Measurements from ENCODE around the gene ATP6V1E1. TPM values are rescaled to one million over a fixed set of nuclear protein-coding genes. Genes with fewer than 3 reads are reported as not detected.
"Not testable (repeated sequence)": the region's sequence is repeated elsewhere in the genome, so short reads cannot be mapped to it uniquely, and the experiment has no call there.

Gene ATP6V1E1
- total RNA-seq, 2 donors from 2014 or later, result 77.5 to 129 TPM

DNA sequence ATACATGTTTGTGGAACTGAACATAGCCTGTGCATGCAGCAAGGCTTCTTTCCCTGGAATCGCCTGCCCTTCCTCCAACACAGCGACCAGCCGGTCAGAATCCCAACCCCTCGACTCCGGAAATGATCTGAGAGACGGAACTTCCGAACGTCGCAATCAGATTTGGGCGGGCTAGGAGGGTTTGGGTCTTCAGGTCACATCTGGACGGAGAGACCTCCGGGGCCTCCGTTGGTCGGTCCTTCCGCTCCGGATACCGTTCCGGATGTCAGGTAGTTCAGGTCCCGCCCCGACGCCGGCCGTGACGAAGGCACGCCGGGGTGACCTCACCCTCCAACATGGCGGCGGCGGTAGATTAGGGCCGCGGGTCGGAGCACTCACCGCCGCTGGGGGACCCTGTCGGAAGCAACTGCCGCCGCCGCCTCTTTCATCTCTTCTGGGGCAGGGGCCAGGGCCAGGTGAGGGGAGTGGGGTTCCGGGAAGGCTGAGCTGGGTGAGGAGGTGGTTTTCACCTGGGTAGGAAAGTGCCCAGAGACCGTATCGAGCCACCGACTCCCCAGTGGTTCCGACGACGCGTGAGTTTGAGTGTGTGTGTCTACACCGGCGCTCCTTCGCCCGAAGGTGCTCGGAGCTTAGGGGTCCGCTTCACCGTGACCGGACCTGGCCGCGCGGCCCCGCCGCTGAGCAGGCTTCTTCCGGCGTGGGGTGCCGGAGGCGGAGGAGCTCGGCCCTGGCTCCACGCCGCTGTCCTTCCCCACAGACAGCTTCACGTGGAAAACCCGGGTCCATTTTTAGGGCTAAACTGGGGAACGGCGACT, 10.1 kb upstream of the ATP6V1E1 start, which contains the start of gene BCL2L13:
Gene BCL2L13 (plus strand): TSS at position 326 of the 815 bp plus-strand sequence. CDS start 16,955 bp downstream, outside the sequence.
- H3K9me3 Mint-ChIP-seq, result no peaks in the 10 kb centered on the region
- peak; percentile 98 for ATAC-seq
- H3K27ac Mint-ChIP-seq, result peak within 1 kb of the TSS; percentile 96 to 97
- peaks cover 23 to 25% of the 10 kb centered on the region in 2 donors for H3K36me3 Mint-ChIP-seq
- DNase-seq (ENCODE audit: low spot score in 2 of 2), result peak; percentile 87 to 88

DNA sequence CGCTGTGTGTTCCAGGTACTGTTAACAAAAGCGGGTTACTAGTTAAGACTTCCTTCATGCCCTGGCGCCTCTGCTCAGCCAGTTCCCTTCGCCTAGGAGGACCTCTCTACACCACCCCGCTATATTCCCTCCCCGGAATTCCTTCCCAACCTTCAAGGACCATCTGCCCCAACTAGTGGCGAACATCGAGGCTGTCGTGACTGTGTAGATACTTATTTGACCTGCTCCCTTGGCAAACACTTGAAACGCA, 9.6 kb upstream of the ATP6V1E1 start:
- no peak for DNase-seq (ENCODE audit: low spot score in 2 of 2)
- H3K27ac Mint-ChIP-seq, result peak overlapping the region; percentile 96 to 97

DNA sequence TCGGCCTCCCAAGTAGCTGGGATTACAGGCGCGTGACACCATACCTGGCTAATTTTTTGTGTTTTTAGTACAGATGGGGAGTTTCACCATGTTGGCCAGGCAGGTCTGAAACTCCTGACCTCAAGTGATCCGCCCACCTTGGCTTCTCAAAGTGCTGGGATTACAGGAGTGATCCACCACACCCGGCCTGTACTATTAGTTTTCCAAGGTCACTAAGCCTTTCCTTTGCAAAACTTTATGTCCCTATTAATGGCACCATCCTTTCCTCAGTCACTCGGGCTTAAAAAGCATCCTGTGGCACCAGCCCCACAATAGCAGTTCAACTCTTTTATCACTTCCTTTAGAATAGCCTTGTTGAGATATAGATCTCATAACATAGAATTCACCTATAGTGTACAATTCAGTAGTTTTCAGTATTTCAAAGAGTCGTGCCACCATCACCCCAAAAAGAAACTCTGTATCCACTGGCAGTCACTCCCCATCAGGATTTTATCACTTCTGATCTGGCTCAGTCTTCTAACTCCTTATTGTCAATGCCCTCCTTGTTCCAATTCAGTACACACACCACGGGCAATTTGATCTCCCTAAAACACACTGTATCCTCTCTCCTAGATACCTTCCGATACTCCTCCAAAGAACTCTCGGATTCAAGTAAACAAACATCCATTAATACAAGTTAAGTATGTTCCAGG, 9.1 kb upstream of the ATP6V1E1 start:
- H3K36me3 Mint-ChIP-seq, result peaks cover 18 to 22% of the 10 kb centered on the region in 2 donors
- peak overlapping the region; percentile 96 to 97 for H3K27ac Mint-ChIP-seq
- H3K9me3 Mint-ChIP-seq, result no peaks in the 10 kb centered on the region
- ATAC-seq (no peak), DNase-seq (ENCODE audit: low spot score in 2 of 2) (no peak)

More for the DNA sequence above, 9.6 kb upstream of the ATP6V1E1 start:
- Mint-ChIP-seq H3K36me3 (peaks cover 23 to 25% of the 10 kb centered on the region in 2 donors), H3K9me3 (no peaks in the 10 kb centered on the region)
- peak; percentile 18 to 37 for ATAC-seq

DNA sequence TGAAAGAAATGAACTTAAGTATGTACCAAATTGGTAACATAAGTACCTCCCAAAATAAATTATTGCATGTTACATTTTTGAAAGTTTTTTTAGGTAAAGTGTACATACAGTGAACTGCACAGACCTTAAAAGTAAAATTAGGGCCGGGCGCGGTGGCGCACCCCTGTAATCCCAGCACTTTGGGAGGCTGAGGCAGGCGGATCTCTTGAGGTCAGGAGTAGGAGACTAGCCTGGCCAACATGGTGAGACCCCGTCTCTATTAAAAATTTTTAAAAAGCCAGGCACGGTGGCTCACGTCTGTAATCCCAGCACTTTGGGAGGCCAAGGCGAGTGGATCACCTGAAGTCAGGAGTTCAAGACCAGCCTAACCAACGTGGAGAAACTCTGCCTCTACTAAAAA, 8.3 kb upstream of the ATP6V1E1 start:
- ATAC-seq; DNase-seq (ENCODE audit: low spot score in 2 of 2); H3K9me3 Mint-ChIP-seq; H3K27ac Mint-ChIP-seq: not testable (repeated sequence)
- peaks cover 14 to 20% of the 10 kb centered on the region in 2 donors for H3K36me3 Mint-ChIP-seq

DNA sequence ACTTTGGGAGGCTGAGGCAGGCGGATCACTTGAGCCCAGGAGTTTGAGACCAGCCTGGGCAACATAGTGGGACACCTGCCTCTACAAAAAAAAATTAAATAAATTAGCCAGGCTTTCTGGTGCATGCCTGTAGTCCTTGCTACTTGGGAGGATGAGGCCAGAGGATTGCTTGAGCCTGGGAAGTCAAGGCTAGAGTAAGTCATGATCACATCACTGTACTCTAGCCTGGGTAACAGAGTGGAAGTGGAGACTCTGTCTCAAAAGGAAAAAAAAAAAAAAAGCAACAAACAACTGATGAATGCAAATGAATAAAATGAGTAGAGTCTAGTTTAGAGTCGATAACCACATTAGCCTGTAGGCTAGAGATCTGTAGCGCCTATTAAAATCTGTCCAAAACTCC, 6.1 kb upstream of the ATP6V1E1 start:
- Mint-ChIP-seq H3K27ac (peak overlapping the region in 1 of 2 donors; percentile 13), H3K36me3 (peaks cover 7 to 19% of the 10 kb centered on the region in 2 donors), H3K9me3 (no peaks in the 10 kb centered on the region)
- ATAC-seq, result no peak
- DNase-seq (ENCODE audit: low spot score in 2 of 2), result no peak

DNA sequence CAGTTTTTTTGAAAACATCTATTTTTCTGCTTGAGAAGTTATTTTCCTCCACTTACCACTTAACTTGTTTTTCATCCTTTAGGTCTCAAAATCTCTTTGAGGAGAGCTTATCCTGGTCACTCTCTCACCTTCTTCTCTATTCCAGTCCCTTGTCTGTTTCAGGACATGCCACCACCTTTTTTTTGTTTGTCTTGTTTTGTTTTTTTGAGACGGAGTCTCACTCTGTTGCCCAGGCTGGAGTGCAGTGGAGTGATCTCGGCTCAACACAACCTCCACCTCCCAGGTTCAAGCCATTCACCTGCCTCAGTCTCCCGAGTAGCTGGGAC, 5.4 kb upstream of the ATP6V1E1 start:
- Mint-ChIP-seq H3K36me3 (peaks cover 0 to 13% of the 10 kb centered on the region in 2 donors), H3K27ac (peak overlapping the region; percentile 13 to 38), H3K9me3 (no peaks in the 10 kb centered on the region)
- ATAC-seq (no peak), DNase-seq (ENCODE audit: low spot score in 2 of 2) (no peak)

DNA sequence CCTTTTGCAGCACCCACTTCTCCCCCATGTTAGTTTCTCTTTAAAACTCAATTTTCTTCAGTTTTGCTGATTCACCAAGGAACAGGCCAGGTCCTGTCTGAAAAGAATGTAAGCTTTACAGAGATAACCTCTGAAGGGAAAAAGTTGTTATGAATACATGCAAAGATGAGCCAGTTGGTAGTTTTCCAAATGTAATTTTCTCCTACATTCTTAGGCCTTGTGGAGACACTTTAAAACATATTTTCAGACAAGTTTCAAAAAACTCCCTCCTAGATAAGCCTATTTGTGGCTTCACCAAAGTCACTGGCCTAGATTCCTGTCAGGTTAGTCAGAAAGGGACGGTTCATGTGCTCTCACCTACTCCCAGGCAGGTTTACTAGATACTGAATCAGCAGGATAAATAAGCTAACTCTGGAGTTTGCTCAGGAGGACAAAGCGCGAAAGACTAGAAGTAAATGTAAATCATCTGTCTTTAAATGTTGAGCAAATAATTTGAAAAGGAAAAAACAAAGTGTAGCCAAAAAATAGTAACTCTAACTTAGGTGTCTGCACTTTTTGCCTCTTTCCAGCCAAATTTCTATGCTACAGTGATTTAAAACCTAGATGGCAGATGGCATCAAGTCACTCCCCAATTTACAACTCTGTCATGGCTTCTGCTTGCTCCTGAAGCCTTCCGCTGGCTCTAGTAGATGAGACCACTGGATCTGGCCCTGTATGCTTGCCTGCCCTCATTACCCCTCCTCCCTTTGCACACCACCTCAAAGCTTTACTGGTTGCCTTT, 4.9 kb upstream of the ATP6V1E1 start:
- ATAC-seq, result no peak
- Mint-ChIP-seq H3K36me3 (peaks cover 0 to 15% of the 10 kb centered on the region in 2 donors), H3K27ac (no peak overlapping the region), H3K9me3 (no peaks in the 10 kb centered on the region)
- DNase-seq (ENCODE audit: low spot score in 2 of 2), result no peak

DNA sequence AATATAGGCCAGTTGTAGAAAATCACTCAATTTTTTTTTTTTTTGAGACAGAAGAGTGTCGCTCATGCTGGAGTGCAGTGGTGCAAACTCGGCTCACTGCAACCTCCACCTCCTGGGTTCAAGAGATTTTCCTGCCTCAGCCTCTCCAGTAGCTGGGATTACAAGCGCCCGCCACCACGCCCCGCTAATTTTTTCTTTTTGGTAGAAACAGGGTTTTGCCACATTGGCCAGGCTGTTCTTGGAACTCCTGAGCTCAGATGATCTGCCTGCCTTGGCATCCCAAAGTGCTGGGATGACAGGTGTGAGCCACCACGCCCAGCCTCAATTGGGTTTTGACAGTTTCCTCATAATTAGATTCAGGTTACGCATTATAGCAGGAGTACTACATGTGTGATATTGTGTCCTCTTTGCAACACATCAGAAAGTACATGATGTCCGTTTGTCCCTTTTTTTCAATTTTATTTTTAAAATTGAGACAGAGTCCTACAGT, 2.6 kb upstream of the ATP6V1E1 start:
- no peak for ATAC-seq
- no peaks in the 10 kb centered on the region for H3K9me3 Mint-ChIP-seq

DNA sequence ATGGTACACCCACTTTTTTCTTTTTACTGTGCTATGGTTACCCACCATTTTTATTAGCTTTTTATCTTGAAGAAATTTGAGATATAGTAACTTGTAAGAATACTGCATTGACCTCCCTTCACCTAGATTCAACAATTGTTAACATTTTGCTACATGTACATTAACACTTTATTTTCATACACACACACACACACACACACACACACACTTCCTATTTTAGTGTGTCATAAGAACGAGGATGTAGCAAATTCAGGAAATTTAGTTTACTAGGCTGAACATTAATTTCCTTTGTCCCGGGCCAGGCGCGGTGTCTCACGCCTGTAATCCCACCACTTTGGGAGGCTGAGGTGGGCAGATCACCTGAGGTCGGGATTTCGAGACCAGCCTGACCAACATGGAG, 1.1 kb upstream of the ATP6V1E1 start:
- no peaks in the 10 kb centered on the region for H3K9me3 Mint-ChIP-seq
- DNase-seq (ENCODE audit: low spot score in 2 of 2) (no peak), ATAC-seq (no peak)
- H3K27ac Mint-ChIP-seq, result peak overlapping the region in 1 of 2 donors; percentile 97
- peaks cover 0 to 11% of the 10 kb centered on the region in 2 donors for H3K36me3 Mint-ChIP-seq

More for the DNA sequence above, 2.6 kb upstream of the ATP6V1E1 start:
- peaks cover 0 to 11% of the 10 kb centered on the region in 2 donors for H3K36me3 Mint-ChIP-seq
- no peak overlapping the region for H3K27ac Mint-ChIP-seq
- DNase-seq (ENCODE audit: low spot score in 2 of 2), result no peak

DNA sequence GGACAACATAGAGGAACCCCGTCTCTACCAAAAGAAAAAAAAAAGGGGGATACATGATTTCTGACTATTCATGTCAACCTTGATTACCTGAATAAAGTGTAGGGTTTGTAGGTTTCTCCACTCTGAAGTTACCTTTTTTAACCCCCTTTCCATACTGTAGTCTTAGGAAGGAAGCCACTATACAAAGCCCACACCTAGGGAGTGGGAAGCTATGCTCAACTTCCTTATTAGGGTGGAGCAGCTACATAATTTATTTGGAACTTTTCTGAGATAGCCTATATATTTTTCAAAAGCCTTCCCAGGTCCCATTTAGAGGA, 582 bp upstream of the ATP6V1E1 start:
- ATAC-seq (no peak), DNase-seq (ENCODE audit: low spot score in 2 of 2) (no peak)
- Mint-ChIP-seq H3K36me3 (peaks cover 0 to 11% of the 10 kb centered on the region in 2 donors), H3K9me3 (no peaks in the 10 kb centered on the region), H3K27ac (peak overlapping the region; percentile 97)

DNA sequence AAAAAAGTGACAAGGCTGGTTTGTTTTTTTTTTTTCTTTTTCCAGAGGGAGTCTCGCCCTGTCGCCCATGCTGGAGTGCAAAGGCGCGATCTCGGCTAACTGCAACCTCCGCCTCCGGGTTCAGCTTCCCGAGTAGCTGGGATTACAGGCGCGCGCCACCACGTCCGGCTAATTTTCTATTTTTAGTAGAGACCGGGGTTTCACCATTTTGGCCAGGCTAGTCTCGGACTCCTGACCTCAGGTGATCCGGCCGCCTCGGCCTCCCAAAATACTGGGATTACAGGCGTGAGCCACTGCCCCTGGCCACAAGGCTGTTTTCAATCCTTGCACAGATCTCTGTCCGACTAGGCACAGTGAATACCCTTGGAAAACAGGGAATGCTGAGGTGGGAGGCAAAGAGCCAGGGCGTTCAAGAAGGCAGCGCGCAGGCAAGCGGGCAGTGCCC, 566 bp downstream of the ATP6V1E1 start:
- H3K36me3 Mint-ChIP-seq, result peaks cover 0 to 11% of the 10 kb centered on the region in 2 donors

DNA sequence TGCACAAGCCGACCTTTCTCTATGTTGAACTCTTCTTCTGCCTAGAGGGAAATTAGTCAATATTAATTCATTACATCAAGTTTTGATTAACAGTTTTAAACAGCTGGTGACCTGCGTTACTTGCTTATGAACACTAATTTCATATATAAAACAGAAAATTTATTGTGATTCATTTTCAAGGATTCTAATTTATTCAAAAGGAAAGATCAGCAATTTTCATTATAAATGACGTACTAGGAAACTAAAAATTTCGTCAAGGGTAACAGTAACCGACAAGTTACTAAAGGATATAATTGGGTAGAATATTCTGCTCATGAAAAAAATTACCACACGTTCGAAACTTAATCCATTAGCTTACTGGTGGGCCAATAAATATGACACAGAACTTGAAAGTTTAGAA, 15.3 kb downstream of the ATP6V1E1 start:
- no peak for DNase-seq (ENCODE audit: low spot score in 2 of 2)
- ATAC-seq, result no peak
- no peaks in the 10 kb centered on the region for H3K36me3 Mint-ChIP-seq
- H3K27ac Mint-ChIP-seq, result no peak overlapping the region
- no peaks in the 10 kb centered on the region for H3K9me3 Mint-ChIP-seq

More for the DNA sequence above, 566 bp downstream of the ATP6V1E1 start:
- Mint-ChIP-seq H3K27ac (peak overlapping the region; percentile 97), H3K9me3 (no peaks in the 10 kb centered on the region)
- DNase-seq (ENCODE audit: low spot score in 2 of 2), result no peak
- ATAC-seq, result no peak

DNA sequence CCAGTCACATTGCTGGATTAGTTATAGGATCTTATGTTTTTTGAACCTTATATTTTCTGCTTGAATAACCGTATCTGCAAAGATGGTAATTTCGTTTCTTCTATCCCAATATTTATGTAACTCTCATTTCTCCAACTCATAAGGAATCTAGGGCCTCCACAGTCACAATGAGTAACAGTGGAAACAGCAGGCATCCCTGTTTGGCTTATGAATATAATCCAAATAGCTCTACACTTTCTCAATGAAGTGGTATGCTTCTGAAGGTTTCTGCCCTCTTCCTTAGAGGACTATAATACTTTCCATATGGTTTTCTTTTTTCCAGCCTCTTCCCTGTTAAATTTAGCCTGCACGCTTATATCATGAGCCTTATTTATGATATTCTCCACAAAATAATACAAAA, 16.5 kb downstream of the ATP6V1E1 start:
- Mint-ChIP-seq H3K36me3 (no peaks in the 10 kb centered on the region), H3K9me3 (no peaks in the 10 kb centered on the region), H3K27ac (peak overlapping the region in 1 of 2 donors; percentile 79)
- DNase-seq (ENCODE audit: low spot score in 2 of 2) (no peak), ATAC-seq (no peak)

DNA sequence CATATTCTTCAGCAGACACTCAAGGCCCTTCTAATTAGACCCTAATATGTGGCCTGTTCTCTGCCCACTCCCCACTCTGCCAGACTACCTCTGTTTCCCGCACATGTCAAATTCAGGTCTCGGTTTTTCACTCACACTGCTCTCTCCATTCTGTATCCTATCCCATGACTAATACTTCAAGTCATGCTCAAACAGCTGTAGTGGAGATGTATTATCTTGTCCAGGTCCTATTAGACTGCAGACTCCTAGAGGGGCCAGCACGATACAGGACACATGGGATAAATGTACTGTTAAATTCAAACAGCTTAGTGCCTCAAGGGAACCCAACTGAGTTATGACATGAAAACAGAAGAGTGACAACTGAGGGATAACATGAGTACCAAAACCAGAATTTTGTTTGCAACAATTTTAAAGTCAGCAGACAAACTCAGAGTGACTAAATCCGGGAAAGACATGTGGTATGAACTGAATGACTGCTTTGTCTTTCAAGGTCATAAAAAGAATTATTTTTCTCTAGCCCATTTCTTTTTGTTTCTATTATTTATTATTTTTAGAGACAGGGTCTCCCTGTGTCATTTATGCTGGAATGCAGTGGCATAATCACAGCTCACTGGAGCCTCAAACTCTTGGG, 20.5 kb downstream of the ATP6V1E1 start:
- DNase-seq (ENCODE audit: low spot score in 2 of 2), result no peak
- Mint-ChIP-seq H3K36me3 (no peaks in the 10 kb centered on the region), H3K27ac (peak overlapping the region in 1 of 2 donors; percentile 70), H3K9me3 (no peaks in the 10 kb centered on the region)
- ATAC-seq, result peak in 1 of 2 donors; percentile 50

DNA sequence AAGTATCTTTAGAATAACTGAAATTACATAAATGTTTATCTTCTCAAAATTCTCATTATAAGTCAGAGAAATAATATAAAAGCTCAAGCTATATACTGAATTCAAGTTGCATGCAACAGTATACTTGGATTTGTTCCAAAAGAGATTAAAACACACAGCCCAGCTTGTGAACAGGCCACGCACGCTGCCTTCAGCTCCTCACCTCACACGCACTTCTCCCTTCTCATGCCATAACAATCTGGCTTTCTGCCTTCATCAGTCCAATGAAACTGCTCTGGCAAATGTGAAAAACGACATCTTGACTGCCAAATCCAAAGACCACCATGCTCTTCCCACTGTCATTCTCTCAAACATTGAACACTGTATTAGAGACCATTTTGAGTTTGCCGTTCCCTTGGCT, 22.1 kb downstream of the ATP6V1E1 start:
- ATAC-seq, result no peak

DNA sequence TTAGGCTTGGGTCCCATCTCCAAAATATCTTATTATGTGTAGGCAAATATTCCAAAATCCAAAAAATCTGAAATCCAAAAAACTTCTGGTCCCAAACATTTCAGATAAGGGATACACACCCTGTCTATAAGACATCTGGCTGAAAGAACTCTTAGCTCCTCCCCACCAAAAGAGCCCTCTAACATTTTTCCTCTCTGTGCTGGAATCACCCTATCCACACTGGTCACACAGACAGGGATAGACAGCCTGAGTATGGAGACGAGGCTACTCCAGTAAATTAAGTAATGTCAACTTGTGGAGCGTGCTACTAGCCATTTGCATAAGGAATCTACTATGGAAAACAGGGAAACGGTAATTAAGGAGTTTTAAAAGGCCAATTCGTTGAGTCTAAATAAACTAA, 24.9 kb downstream of the ATP6V1E1 start:
- Mint-ChIP-seq H3K27ac (no peak overlapping the region), H3K36me3 (peaks cover 5% of the 10 kb centered on the region in 2 donors), H3K9me3 (no peaks in the 10 kb centered on the region)
- DNase-seq (ENCODE audit: low spot score in 2 of 2), result no peak
- ATAC-seq, result no peak

More for the DNA sequence above, 22.1 kb downstream of the ATP6V1E1 start:
- DNase-seq (ENCODE audit: low spot score in 2 of 2), result no peak
- Mint-ChIP-seq H3K27ac (peak overlapping the region in 1 of 2 donors; percentile 87), H3K36me3 (no peaks in the 10 kb centered on the region), H3K9me3 (no peaks in the 10 kb centered on the region)
